HG02763 (cell line): ENCODE data around the gene THRB.

Source experiments
- ATAC-seq: cut with Tn5 transposase; IDR thresholded peaks from one replicate; pipeline ENCODE4 v1.9.1; 2021; ENCODE audit warnings: mild to moderate bottlenecking, moderate library complexity; ENCODE audit not compliant: unreplicated experiment

Gene THRB

GRCh38 chr3:24357635-24358034 is 137.0 kb downstream of the THRB start:
- no peak for ATAC-seq

DNA sequence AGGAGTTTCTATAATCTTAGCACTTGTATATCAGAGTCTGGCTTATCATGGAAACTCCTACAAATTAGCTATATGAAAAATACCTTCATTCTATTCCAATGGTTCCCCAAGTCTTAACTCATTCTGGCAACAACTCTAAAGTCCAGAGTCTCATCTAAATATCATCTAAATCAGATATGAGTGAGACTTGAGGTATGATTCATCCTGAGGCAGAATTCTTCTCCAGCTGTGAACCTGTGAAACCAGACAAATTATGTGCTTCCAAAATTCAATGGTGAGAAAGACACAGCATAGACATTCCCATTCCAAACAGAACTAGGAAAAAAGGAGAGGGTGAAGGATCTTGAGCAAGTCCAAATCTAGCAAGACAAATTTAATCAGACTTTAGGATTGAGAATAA is 138.8 kb downstream of the THRB start:
- ATAC-seq: no peak

- ATAC-seq: no peak
These were observed 140.4 kb downstream of the THRB start for GRCh38 chr3:24354230-24354629.

DNA sequence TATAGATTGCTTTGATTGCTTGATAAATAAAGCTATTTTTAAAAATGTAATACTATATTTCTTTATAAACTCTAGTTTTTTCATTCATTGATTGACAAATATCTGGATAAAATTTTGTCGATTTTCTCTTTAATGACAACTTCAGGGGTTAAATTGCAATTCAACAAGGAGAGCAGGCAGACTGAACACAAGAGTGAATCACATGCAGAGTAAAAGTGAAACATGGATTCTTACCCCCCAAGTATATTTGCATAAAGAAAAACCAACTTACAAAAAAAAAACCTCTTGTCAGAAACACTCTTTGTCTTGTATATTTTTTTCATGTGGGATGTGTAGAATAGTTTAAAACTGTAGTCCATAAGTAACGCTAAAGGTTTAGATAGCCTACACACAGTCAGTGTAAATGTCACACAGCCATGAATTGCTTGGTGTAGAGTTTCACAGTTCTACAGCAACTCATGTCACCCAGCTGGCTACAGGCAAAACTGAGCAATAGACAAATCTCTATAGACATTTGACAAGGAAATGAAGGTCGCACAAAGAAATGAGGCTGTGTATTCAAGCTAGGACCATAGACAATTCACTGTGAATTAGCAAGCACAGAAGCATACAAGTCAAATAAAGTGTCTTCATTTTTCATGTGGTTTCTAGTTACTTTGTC is 141.6 kb downstream of the THRB start:
- ATAC-seq: no peak

DNA sequence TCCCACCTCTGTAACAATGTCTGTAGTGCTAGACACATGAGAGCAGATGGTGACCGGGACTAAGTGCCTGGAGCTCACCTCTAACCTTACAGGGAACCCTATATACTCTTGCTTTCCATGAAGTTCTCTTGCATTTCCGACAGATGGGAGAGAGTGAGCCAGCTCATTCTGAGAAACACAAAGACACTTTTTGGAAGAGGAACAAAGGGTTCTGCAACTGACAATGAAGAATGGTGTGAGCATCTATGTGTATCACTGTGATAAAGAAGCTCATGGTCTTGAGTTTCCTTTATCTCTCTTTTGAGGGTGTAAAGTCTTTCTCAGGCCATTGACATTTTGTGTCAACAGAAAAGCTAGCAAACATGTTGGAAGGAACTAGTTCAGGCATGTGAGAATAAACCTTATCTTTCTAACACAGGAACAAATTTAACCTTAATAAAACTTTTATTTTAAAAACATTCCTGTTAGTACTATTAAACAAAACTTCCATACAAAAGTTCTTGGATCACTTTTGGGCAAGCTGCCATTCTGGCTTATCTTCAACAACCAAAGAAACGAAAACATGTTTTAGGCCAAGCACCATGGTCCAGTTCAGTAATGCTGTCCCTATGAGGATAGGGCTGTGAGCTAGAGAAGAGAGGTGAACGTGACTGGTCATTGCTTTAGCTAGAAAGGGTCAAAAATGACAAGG is 142.7 kb downstream of the THRB start:
- ATAC-seq: no peak

DNA sequence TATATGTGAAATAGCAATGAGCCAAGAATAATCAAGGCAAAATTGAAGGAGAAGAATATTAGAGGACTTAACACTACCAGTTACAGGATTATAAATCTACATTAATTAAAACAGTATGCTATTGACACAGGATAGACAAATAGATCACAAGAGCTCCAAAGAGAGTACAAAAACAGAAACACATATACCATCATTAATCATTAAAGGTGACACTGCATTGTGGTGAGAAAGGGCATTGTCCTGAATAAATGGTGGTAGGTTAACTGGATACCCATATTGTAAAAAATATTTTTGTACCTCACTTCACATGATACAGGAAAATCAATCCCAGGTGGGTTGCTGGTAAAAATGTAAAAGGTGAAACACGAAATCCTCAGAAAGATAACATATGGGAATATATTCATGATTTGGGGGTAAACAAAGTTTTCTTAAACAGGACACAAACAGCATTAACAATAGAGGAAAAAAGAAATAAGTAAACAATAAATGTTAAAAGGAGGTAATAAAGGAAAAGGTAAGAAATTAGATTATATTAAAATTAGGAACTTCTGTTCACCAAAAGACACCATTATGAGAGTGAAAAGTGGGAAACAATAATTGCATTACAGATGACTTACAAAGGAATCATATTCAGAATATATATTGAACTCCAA is 145.2 kb downstream of the THRB start:
- ATAC-seq: no peak

- no peak for ATAC-seq
These were observed 146.3 kb downstream of the THRB start for GRCh38 chr3:24348348-24348747.

- ATAC-seq: no peak
These were observed 149.7 kb downstream of the THRB start for GRCh38 chr3:24344784-24345439.

GRCh38 chr3:24343084-24343783 is 151.4 kb downstream of the THRB start:
- ATAC-seq: no peak

- no peak for ATAC-seq
These were observed 152.4 kb downstream of the THRB start for GRCh38 chr3:24342275-24342674.

- ATAC-seq: no peak
These were observed 153.0 kb downstream of the THRB start for GRCh38 chr3:24341668-24342067.

DNA sequence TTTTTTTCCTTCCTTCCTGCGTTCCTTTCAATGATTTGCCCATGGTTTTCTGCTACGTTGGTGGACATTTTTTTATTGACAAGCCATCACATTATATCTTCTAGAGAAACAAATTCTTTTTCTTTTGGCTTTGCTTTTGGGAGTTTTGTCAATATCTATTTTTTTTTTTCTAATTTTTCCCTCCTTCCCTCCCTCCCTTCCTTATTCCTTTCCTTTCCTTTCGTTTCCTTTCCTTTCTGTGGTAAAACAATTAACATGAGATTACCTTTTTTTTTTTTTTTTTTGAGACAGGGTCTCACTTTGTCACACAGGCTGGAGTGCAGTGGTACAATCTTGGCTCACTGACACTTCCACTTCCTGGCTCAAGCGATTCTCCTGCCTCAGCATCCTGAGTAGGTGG is 153.7 kb downstream of the THRB start:
- ATAC-seq: no peak

DNA sequence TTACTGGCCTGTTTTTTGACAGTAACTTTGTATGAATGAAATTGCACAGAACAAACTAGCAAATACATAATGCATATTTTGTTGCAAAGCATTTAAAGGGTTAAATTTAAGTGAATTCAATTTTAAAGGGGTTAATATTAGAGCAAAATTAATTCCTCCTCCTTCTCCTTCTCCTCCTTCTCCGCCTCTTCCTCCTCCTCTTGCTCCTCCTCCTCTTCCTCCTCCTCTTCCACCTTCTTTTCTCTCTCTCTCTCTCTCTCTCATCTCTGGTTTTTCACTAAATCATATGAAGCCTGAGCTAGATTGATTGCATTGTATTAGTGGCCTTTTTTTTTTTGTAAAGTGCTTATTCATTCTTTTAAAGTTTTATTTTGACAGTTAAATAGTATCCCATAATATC is 154.5 kb downstream of the THRB start:
- ATAC-seq: no peak

GRCh38 chr3:24339266-24339825 is 155.3 kb downstream of the THRB start:
- ATAC-seq: no peak

- ATAC-seq: no peak
These were observed 156.1 kb downstream of the THRB start for GRCh38 chr3:24338409-24339130.

DNA sequence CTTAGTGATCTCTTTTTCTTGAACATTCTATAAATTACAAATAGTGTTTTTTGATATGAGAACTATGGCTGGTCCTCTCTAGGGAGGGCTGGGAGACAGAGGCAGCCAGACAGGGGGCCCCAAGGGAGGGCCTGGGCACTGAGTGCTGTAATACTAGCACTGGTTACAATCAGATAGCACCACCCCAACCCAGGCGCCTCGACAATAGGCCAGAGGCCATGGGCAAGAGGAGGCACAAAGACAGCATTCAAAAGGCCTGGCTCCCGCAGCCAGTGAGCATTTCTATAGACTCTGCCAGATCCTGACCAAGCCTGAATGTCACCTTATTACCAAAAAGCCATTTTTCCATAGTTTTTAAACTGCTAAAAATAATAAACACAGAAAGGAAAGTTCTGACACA is 158.5 kb downstream of the THRB start:
- no peak for ATAC-seq

DNA sequence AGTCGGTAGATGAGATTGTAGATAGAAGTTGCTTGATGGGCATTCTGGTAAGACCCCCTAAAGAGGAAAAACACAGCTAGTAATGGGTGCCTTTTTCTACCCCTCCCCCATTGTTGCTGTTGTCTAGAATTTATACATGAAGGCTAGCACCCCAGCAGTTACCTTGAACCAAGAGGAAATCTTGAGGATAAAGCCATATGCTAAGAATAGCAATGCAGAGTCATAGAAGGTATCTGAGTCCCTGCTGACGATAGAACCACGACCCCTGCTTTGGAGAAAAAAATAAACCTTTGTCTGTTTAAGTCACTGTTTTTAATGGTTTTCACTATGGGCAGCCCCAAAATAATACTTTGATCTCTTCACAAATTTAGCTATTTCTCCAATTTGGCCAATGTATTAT is 162.6 kb downstream of the THRB start:
- ATAC-seq: no peak

DNA sequence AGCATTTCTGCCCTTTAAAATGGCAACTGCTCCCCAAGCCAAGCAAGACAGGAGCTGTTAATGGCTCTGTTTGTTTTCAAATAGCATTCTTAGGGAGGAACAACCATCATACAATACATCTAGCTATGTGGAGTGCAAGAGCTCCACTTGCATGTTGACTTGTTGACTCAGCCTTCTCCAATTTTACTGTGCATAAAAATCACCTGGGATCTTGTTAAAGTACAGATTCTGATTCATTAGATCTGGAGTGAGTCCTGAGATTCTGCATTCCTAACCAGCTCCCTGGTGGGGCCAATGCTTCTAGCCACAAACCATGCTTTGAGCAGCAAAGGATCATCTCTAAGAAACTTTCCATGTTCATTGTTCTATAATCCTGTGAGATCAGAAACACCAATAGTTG is 171.4 kb downstream of the THRB start:
- no peak for ATAC-seq

DNA sequence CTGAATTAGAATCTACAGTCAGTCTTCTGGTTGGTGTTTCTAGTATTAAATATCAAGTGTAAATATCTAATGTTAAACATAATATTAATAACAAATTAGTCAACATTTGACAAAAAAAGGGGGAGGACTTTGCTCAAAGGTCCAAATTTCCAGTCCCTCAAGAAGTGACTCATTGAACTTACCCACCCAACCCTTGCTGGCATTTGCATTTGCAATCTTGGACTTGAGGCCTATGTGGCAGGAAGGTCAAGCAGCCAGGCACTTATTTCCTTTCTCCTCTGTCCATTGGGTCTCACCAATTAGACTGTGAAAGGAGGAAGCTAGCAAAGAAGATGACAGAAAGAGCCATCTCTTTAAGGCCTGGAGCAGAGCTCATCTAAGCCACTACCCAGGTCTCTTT is 174.0 kb downstream of the THRB start:
- no peak for ATAC-seq

DNA sequence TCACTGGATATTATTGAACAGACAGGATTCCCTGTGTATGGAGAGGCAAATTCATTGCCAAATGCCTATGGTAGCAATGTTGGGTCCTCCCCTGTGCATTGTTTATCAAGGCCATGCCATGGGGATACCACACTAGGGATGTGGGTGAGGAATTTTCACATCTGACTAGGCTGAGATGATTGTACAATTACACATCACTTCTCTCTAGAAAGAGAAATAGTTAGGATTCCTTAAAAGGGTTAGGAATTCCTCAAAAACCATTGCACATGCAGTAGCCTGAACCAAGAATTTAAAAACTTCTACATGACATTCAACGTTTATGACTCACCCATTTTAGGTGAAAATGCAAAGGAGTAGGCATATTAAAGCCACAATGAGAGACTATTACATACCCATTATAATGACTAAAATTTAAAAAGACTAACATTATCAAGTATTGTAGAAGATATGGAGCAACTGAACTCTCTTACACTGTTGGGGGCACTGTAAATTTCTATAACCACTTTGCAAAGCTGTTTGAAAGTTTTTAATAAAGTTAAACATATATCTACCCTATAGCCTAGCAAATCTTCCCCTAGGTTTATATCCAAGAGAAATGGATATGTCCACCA is 175.9 kb downstream of the THRB start:
- no peak for ATAC-seq
